ENCODE data around the gene STAG1.

DNA sequence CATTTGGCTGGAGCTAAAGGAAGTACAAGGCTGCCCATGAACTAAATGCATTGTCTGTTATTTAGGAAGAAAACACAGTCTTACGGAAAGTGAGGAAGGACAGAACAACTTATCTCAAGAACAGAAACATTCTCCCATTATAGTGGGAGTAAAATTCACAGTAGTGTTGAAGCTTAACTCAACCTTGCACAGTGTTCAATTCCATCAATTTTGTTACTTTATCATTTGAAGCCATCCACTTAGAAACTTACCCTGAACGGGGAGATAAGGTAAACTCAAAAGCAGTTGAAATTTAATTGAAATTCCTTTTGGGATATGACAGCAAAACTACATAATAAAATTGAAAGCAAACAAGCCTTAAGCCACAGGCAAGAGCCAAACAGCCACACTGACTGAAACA is 315.1 kb downstream of the STAG1 start:
- TF ChIP-seq SIN3A (IDR thresholded peaks at IDR 0.05; ENCODE audit: borderline replicate concordance, insufficient read depth, low read depth, low read length) (no peak), POLR2AphosphoS5 (IDR thresholded peaks at IDR 0.05; ENCODE audit: low read depth, low read length) (no peak)
- TF ChIP-seq, protein P1, sequence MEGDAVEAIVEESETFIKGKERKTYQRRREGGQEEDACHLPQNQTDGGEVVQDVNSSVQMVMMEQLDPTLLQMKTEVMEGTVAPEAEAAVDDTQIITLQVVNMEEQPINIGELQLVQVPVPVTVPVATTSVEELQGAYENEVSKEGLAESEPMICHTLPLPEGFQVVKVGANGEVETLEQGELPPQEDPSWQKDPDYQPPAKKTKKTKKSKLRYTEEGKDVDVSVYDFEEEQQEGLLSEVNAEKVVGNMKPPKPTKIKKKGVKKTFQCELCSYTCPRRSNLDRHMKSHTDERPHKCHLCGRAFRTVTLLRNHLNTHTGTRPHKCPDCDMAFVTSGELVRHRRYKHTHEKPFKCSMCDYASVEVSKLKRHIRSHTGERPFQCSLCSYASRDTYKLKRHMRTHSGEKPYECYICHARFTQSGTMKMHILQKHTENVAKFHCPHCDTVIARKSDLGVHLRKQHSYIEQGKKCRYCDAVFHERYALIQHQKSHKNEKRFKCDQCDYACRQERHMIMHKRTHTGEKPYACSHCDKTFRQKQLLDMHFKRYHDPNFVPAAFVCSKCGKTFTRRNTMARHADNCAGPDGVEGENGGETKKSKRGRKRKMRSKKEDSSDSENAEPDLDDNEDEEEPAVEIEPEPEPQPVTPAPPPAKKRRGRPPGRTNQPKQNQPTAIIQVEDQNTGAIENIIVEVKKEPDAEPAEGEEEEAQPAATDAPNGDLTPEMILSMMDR (IDR thresholded peaks at IDR 0.05), result no peak
- TF ChIP-seq, protein P2, sequence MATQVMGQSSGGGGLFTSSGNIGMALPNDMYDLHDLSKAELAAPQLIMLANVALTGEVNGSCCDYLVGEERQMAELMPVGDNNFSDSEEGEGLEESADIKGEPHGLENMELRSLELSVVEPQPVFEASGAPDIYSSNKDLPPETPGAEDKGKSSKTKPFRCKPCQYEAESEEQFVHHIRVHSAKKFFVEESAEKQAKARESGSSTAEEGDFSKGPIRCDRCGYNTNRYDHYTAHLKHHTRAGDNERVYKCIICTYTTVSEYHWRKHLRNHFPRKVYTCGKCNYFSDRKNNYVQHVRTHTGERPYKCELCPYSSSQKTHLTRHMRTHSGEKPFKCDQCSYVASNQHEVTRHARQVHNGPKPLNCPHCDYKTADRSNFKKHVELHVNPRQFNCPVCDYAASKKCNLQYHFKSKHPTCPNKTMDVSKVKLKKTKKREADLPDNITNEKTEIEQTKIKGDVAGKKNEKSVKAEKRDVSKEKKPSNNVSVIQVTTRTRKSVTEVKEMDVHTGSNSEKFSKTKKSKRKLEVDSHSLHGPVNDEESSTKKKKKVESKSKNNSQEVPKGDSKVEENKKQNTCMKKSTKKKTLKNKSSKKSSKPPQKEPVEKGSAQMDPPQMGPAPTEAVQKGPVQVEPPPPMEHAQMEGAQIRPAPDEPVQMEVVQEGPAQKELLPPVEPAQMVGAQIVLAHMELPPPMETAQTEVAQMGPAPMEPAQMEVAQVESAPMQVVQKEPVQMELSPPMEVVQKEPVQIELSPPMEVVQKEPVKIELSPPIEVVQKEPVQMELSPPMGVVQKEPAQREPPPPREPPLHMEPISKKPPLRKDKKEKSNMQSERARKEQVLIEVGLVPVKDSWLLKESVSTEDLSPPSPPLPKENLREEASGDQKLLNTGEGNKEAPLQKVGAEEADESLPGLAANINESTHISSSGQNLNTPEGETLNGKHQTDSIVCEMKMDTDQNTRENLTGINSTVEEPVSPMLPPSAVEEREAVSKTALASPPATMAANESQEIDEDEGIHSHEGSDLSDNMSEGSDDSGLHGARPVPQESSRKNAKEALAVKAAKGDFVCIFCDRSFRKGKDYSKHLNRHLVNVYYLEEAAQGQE (IDR thresholded peaks at IDR 0.05; ENCODE audit: insufficient read depth in 1 of 2, low read depth in 2 of 2, low read length in 1 of 2), result no peak

Data from Panc1 (cell line).